SK-N-SH treated with all-trans-retinoic acid at 6 μM for 48 hours (cell line): ENCODE measurements around the gene SHC1.

Experiments used
- ATAC-seq: fragments of 200-7000 bp; cut with Tn5 transposase; 3 replicates; pipeline ENCODE4 v1.9.1; 2020; ENCODE audit warnings: mild to moderate bottlenecking, moderate library complexity
- ARNTL ChIP-seq: fragments of 450-650 bp; formaldehyde crosslinking; IDR thresholded peaks from 2 replicates; pipeline ENCODE4 v1.5.0; 2020; ENCODE audit warnings: low read depth, mild to moderate bottlenecking, moderate library complexity, borderline replicate concordance
- CSRNP3 ChIP-seq: fragments of 250-450 bp; sonication (Bioruptor Pico); IDR thresholded peaks from 2 replicates; pipeline ENCODE4 v1.5.1; 2021; ENCODE audit warnings: mild to moderate bottlenecking, moderate library complexity
- ESRRG ChIP-seq: fragments of 250-450 bp; sonication (Bioruptor Pico); IDR thresholded peaks from 2 replicates; pipeline ENCODE4 v1.6.1; 2021; ENCODE audit warnings: mild to moderate bottlenecking
- GLIS3 ChIP-seq: fragments of 250-450 bp; sonication (Bioruptor Pico); IDR thresholded peaks from 2 replicates; pipeline ENCODE4 v1.5.0; 2020; ENCODE audit warnings: mild to moderate bottlenecking, moderate library complexity
- ISL1 ChIP-seq: fragments of 250-450 bp; sonication (Bioruptor Pico); IDR thresholded peaks from 2 replicates; pipeline ENCODE4 v2.1.2; 2022; ENCODE audit warnings: mild to moderate bottlenecking, moderate library complexity
- OSR1 ChIP-seq: fragments of 250-450 bp; sonication (Bioruptor Pico); IDR thresholded peaks from 2 replicates; pipeline ENCODE4 v1.8.0; 2022; ENCODE audit warnings: moderate library complexity, mild to moderate bottlenecking, inconsistent platforms
- POU6F1 ChIP-seq: fragments of 250-450 bp; sonication (Bioruptor Pico); IDR thresholded peaks from 2 replicates; pipeline ENCODE4 v1.8.0; 2021; ENCODE audit warnings: low read depth, mild to moderate bottlenecking, moderate library complexity, borderline replicate concordance
- RARB ChIP-seq: fragments of 250-450 bp; sonication (Bioruptor Pico); IDR thresholded peaks from 2 replicates; pipeline ENCODE4 v1.8.0; 2021; ENCODE audit warnings: mild to moderate bottlenecking, moderate library complexity
- SNAI2 ChIP-seq: fragments of 250-450 bp; sonication (Bioruptor Pico); IDR thresholded peaks from 2 replicates; pipeline ENCODE4 v1.5.0; 2020; ENCODE audit warnings: mild to moderate bottlenecking, moderate library complexity
- TCF4 ChIP-seq: fragments of 250-450 bp; sonication (Bioruptor Pico); IDR thresholded peaks from 2 replicates; pipeline ENCODE4 v1.8.0; 2021; ENCODE audit warnings: mild to moderate bottlenecking, moderate library complexity, borderline replicate concordance
- TOX ChIP-seq: fragments of 250-450 bp; sonication (Bioruptor Pico); IDR thresholded peaks from 2 replicates; pipeline ENCODE4 v1.8.0; 2021; ENCODE audit warnings: mild to moderate bottlenecking, moderate library complexity, borderline replicate concordance
- TSHZ2 ChIP-seq: fragments of 250-450 bp; sonication (Bioruptor Pico); IDR thresholded peaks from 2 replicates; pipeline ENCODE4 v1.5.0; 2020; ENCODE audit warnings: mild to moderate bottlenecking, moderate library complexity
- ZC3H10 ChIP-seq: fragments of 250-450 bp; sonication (Bioruptor Pico); IDR thresholded peaks from 2 replicates; pipeline ENCODE4 v1.5.1; 2021; ENCODE audit warnings: mild to moderate bottlenecking, moderate library complexity
- ZFP3 ChIP-seq: fragments of 250-450 bp; sonication (Bioruptor Pico); IDR thresholded peaks from 2 replicates; pipeline ENCODE4 v1.5.0; 2020; ENCODE audit warnings: mild to moderate bottlenecking, moderate library complexity
- ZFP30 ChIP-seq: fragments of 450-650 bp; formaldehyde crosslinking; IDR thresholded peaks from 2 replicates; pipeline ENCODE4 v1.5.0; 2022; ENCODE audit warnings: mild to moderate bottlenecking, moderate library complexity
- ZNF70 ChIP-seq: fragments of 450-650 bp; formaldehyde crosslinking; IDR thresholded peaks from 2 replicates; pipeline ENCODE4 v1.5.0; 2020; ENCODE audit warnings: mild to moderate bottlenecking, moderate library complexity
- ZNF8 ChIP-seq: fragments of 450-650 bp; formaldehyde crosslinking; IDR thresholded peaks from 2 replicates; pipeline ENCODE4 v1.5.0; 2020; ENCODE audit warnings: mild to moderate bottlenecking, moderate library complexity

Gene SHC1

GRCh38 chr1:154974808-154975408 is 4.4 kb upstream of the SHC1 start (continued):
- TF ChIP-seq ZNF8 (CRISPR knock-in tag) (no peak), ZFP3 (no peak), SNAI2 (CRISPR knock-in tag) (no peak), ESRRG (CRISPR knock-in tag) (no peak), GLIS3 (CRISPR knock-in tag) (no peak)

GRCh38 chr1:154974102-154974807 is 3.7 kb upstream of the SHC1 start, which contains the start of gene CKS1B:
Gene CKS1B, plus strand, starts transcription at chr1:154974681. Its CDS starts 65 bp downstream, at chr1:154974746.
- TF ChIP-seq SNAI2 (CRISPR knock-in tag) (no peak), OSR1 (CRISPR knock-in tag) (no peak), TSHZ2 (CRISPR knock-in tag) (no peak), ZFP30 (no peak), CSRNP3 (CRISPR knock-in tag) (no peak), ISL1 (CRISPR knock-in tag) (no peak), ZFP3 (no peak), TOX (CRISPR knock-in tag) (peak; percentile 30; the same call in 1 of the 2 replicates), POU6F1 (CRISPR knock-in tag) (0 out of 2 replicates have a peak, but pooled peaks have one; percentile 51), ZC3H10 (peak; percentile 34; the same call in 1 of the 2 replicates), ZNF70 (no peak), ARNTL (CRISPR knock-in tag) (no peak), RARB (CRISPR knock-in tag) (peak; percentile 61; the same call in 1 of the 2 replicates)

GRCh38 chr1:154973344-154974101 is 3.0 kb upstream of the SHC1 start:
- ATAC-seq, result peak; percentile 25
- TF ChIP-seq TCF4 (no peak), ZC3H10 (no peak), ESRRG (CRISPR knock-in tag) (no peak), ARNTL (CRISPR knock-in tag) (no peak), GLIS3 (CRISPR knock-in tag) (no peak), POU6F1 (CRISPR knock-in tag) (no peak), ZNF8 (CRISPR knock-in tag) (no peak), CSRNP3 (CRISPR knock-in tag) (no peak), ISL1 (CRISPR knock-in tag) (no peak), ZFP3 (no peak), ZNF70 (no peak), TSHZ2 (CRISPR knock-in tag) (no peak), RARB (CRISPR knock-in tag) (no peak)

More at GRCh38 chr1:154974102-154974807, 3.7 kb upstream of the SHC1 start, which contains the start of gene CKS1B:
- ATAC-seq, result peak; percentile 71
